H1 (cell line): ENCODE results near the gene DHX34. TPM values are rescaled to one million over a fixed set of nuclear protein-coding genes. Genes with fewer than 3 reads are reported as not detected.
"Not testable (repeated sequence)": the region's sequence is repeated elsewhere in the genome, so short reads cannot be mapped to it uniquely, and the experiment has no call there.

Source experiments
- CTCF ChIA-PET: fragments of 300-600 bp; sonication (Branson Sonifier 250); formaldehyde crosslinking; loops from one replicate; lab custom pipeline; 2021; ENCODE audit not compliant: partially characterized antibody; lab: Charles Lee
- POLR2A ChIA-PET: fragments of 300-600 bp; sonication (Branson Sonifier 250); formaldehyde crosslinking; loops from one replicate; lab custom pipeline; 2021; ENCODE audit warnings: inconsistent platforms; ENCODE audit not compliant: partially characterized antibody; lab: Charles Lee
- DNase-seq, 2 experiments: peaks; one replicate each; pipeline versions ENCODE4 v3.0.0 to v3.0.0-alpha.2; 2010 to 2022; ENCODE audit warnings: low spot score in 2 of 2, low read depth in 1 of 2, mixed read lengths in 1 of 2
- FAIRE-seq: peaks from 2 replicates; lab custom pipeline; 2011; peaks lifted over from hg19 to GRCh38; lab: Jason Lieb, UNC
- H2AFZ ChIP-seq: 2 replicates; pipeline ENCODE4 v1.8.1; 2012; ENCODE audit warnings: low read length, inconsistent platforms
- H2AK5ac ChIP-seq: 2 replicates; pipeline ENCODE4 v1.6.1; 2013; ENCODE audit warnings: low read depth, low read length
- H2BK120ac ChIP-seq: replicated peaks from 2 replicates; pipeline ENCODE3; 2013; ENCODE audit warnings: low read depth, low read length, inconsistent platforms
- H2BK12ac ChIP-seq: 2 replicates; pipeline ENCODE4 v1.6.1; 2013; ENCODE audit warnings: low read depth, low read length
- H2BK15ac ChIP-seq: 2 replicates; pipeline ENCODE4 v1.6.1; 2013; ENCODE audit warnings: low read length
- H2BK20ac ChIP-seq: 2 replicates; pipeline ENCODE4 v1.6.1; 2013; ENCODE audit warnings: low read length
- H2BK5ac ChIP-seq: 2 replicates; pipeline ENCODE4 v1.6.1; 2013; ENCODE audit warnings: low read depth, low read length
- H3K14ac ChIP-seq: 2 replicates; pipeline ENCODE4 v1.6.1; 2013; ENCODE audit warnings: inconsistent platforms; ENCODE audit not compliant: insufficient read length
- H3K18ac ChIP-seq: 2 replicates; pipeline ENCODE4 v1.6.1; 2013; ENCODE audit warnings: low read length; ENCODE audit errors: extremely low read depth
- H3K23ac ChIP-seq: 2 replicates; pipeline ENCODE4 v1.6.1; 2013; ENCODE audit warnings: inconsistent platforms; ENCODE audit not compliant: insufficient read length
- H3K23me2 ChIP-seq: 2 replicates; pipeline ENCODE4 v1.6.1; 2013; ENCODE audit warnings: low read depth, low read length
- H3K27ac ChIP-seq: 2 replicates; pipeline ENCODE4 v1.6.1; 2011; ENCODE audit warnings: low read depth, low read length, inconsistent platforms
- H3K27me3 ChIP-seq, 4 experiments: replicated peaks in 1 of 4; 1 replicate in 1 of 4; 2 replicates in 3 of 4; pipeline versions ENCODE4 v1.6.1 to v1.8.1; 2011 to 2013; ENCODE audit warnings: low read length in 3 of 4, mild to moderate bottlenecking in 3 of 4, inconsistent platforms in 2 of 4, mixed read lengths in 2 of 4, moderate library complexity in 1 of 4; ENCODE audit not compliant: control insufficient read depth in 3 of 4, insufficient read depth in 3 of 4; ENCODE audit errors: extremely low read depth in 1 of 4
- H3K36me3 ChIP-seq, 4 experiments: 2 replicates each; pipeline versions ENCODE4 v1.6.1 to v1.8.1; 2011 to 2013; ENCODE audit warnings: mild to moderate bottlenecking in 4 of 4, low read length in 3 of 4, moderate library complexity in 2 of 4, control low read depth in 1 of 4, inconsistent platforms in 1 of 4; ENCODE audit not compliant: insufficient read depth in 4 of 4, control insufficient read depth in 2 of 4
- H3K4ac ChIP-seq: replicated peaks from 2 replicates; pipeline ENCODE3; 2013; ENCODE audit warnings: low read length, low read depth, mixed read lengths, inconsistent platforms; ENCODE audit not compliant: insufficient read length
- H3K4me1 ChIP-seq, 4 experiments: replicated peaks in 1 of 4; 1 replicate in 1 of 4; 2 replicates in 3 of 4; pipeline versions ENCODE4 v1.6.1 to v1.8.1; 2011 to 2013; ENCODE audit warnings: low read length in 3 of 4, inconsistent platforms in 2 of 4, mixed read lengths in 1 of 4; ENCODE audit not compliant: insufficient read depth in 4 of 4, control insufficient read depth in 3 of 4
- H3K4me2 ChIP-seq, 2 experiments: 2 replicates each; pipeline versions ENCODE4 v1.6.1 to v1.8.1; 2011 to 2013; ENCODE audit warnings: low read depth in 2 of 2, low read length in 2 of 2, control low read depth in 1 of 2, inconsistent platforms in 1 of 2, mild to moderate bottlenecking in 1 of 2; ENCODE audit not compliant: insufficient read depth in 1 of 2
- H3K4me3 ChIP-seq, 4 experiments: fragments of 200-600, 300-600 bp in 1 of 4; sonication (generic), shearing (Covaris generic), sonication (Bioruptor Twin) in 1 of 4; 2 replicates each; pipeline versions ENCODE4 v1.5.1 to v1.8.1; 2011 to 2016; ENCODE audit warnings: low read length in 4 of 4, low read depth in 3 of 4, control low read depth in 2 of 4, inconsistent platforms in 2 of 4, mild to moderate bottlenecking in 2 of 4, mixed read lengths in 1 of 4, moderate library complexity in 1 of 4; ENCODE audit not compliant: insufficient read depth in 2 of 4; ENCODE audit errors: extremely low read depth in 1 of 4
- H3K56ac ChIP-seq: replicated peaks from 2 replicates; pipeline ENCODE3; 2013; ENCODE audit warnings: low read depth, mild to moderate bottlenecking, mixed read lengths, low read length, inconsistent platforms; ENCODE audit not compliant: insufficient read length
- H3K79me1 ChIP-seq: 2 replicates; pipeline ENCODE4 v1.6.1; 2013; ENCODE audit warnings: low read depth, low read length, control low read depth
- H3K79me2 ChIP-seq, 2 experiments: 2 replicates each; pipeline versions ENCODE4 v1.6.1 to v1.8.1; 2012 to 2013; ENCODE audit warnings: low read length in 2 of 2, mild to moderate bottlenecking in 2 of 2, inconsistent platforms in 1 of 2; ENCODE audit not compliant: insufficient read depth in 2 of 2, control insufficient read depth in 1 of 2
- H3K9ac ChIP-seq, 4 experiments: replicated peaks in 1 of 4; 1 replicate in 1 of 4; 2 replicates in 3 of 4; pipeline versions ENCODE4 v1.6.1 to v1.8.1; 2011 to 2013; ENCODE audit warnings: low read depth in 3 of 4, low read length in 3 of 4, control low read depth in 2 of 4, mild to moderate bottlenecking in 2 of 4, moderate library complexity in 2 of 4, inconsistent platforms in 1 of 4; ENCODE audit errors: extremely low read depth in 1 of 4
- H3K9me3 ChIP-seq, 2 experiments: 2 replicates each; pipeline versions ENCODE4 v1.6.1 to v1.8.1; 2012 to 2013; ENCODE audit warnings: mild to moderate bottlenecking in 2 of 2, moderate library complexity in 2 of 2, control low read depth in 1 of 2, inconsistent platforms in 1 of 2, low read depth in 1 of 2, low read length in 1 of 2, mixed read lengths in 1 of 2; ENCODE audit not compliant: insufficient read depth in 2 of 2
- H4K20me1 ChIP-seq, 2 experiments: replicated peaks in 1 of 2; 2 replicates each; pipeline versions ENCODE3 to v1.8.1; 2011 to 2013; ENCODE audit warnings: inconsistent platforms in 2 of 2, low read length in 2 of 2, mild to moderate bottlenecking in 1 of 2; ENCODE audit not compliant: insufficient read depth in 2 of 2, control insufficient read depth in 1 of 2
- H4K5ac ChIP-seq: 2 replicates; pipeline ENCODE4 v1.6.1; 2013; ENCODE audit warnings: low read length, low read depth, mixed read lengths, inconsistent platforms; ENCODE audit not compliant: insufficient read length
- H4K8ac ChIP-seq: 2 replicates; pipeline ENCODE4 v1.8.0; 2013; ENCODE audit warnings: mild to moderate bottlenecking, moderate library complexity, low read length, inconsistent platforms; ENCODE audit not compliant: insufficient read depth; ENCODE audit errors: extremely low read depth
- H4K91ac ChIP-seq: replicated peaks from 2 replicates; pipeline ENCODE3; 2013; ENCODE audit warnings: low read length, mixed read lengths, inconsistent platforms; ENCODE audit not compliant: insufficient read length
- WGBS, 2 experiments: shearing (Covaris generic) in 1 of 2; methylation state at CpG; one replicate each; pipeline versions ENCODE4 v1.1.6 to v1.1.7; 2013 to 2015; ENCODE audit warnings: low lambda C conversion rate in 2 of 2, mixed read lengths in 2 of 2, inconsistent platforms in 1 of 2, low coverage in 1 of 2, missing lambda C conversion rate in 1 of 2; ENCODE audit not compliant: insufficient replicate concordance in 2 of 2, insufficient coverage in 1 of 2, insufficient read length in 1 of 2; ENCODE audit errors: extremely low coverage in 1 of 2, missing lambda C conversion rate in 1 of 2; 5-methylcytosine and 5-hydroxymethylcytosine counted together
- polyA plus RNA-seq, 7 experiments: library from polyadenylated mRNA; depleted of rRNA in 3 of 7; stranded (reverse) in 5 of 7; unstranded in 2 of 7; fragments of >200 nt in 5 of 7; fragments of 200-250 nt in 2 of 7; gene quantifications; 1 replicate in 5 of 7; 2 replicates in 1 of 7; 4 replicates in 1 of 7; pipeline versions ENCODE4 v1.2.1 to v1.2.3, GENCODE V29; 2011 to 2013; ENCODE audit warnings: missing spikeins in 2 of 7, mixed read lengths in 2 of 7
- total RNA-seq: library from RNA; stranded (reverse); fragmentation: NEBNext Ultra II Directional; extraction: Animal tissue kit (Norgen Biotek cat#: 25700); gene quantifications from 2 replicates; pipeline ENCODE4 v1.2.1, GENCODE V29; 2021

The DHX34 gene
- total and polyA plus RNA-seq, 2 of the 8 experiments (the other 6 are each of a cell fraction or from before 2014, with no cell fraction given), result 17.5 to 24.3 TPM

DNA sequence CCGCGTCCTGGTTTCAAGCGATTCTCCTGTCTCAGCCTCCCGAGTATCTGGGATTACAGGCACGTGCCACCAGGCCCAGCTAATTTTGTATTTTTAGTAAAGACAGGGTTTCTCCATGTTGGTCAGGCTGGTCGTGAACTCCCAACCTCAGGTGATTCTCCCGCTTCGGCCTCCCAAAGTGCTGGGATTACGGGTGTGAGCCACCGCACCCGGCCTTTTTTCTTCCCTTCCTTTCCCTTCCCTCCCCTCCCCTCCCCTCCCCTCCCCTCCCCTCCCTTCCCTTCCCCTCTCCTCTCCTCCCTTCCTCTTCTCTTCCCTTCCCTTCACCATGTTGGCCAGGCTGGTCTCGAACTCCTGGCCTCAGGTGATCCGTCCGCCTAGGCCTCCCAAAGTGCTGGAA lies 48.2 kb upstream of the DHX34 start:
- DNase-seq, H3K36me3 ChIP-seq, H2BK120ac ChIP-seq, H3K79me2 ChIP-seq, H3K18ac ChIP-seq, H3K4me1 ChIP-seq, H4K8ac ChIP-seq, H3K4me2 ChIP-seq, H2BK5ac ChIP-seq, H3K4ac ChIP-seq, H3K9ac ChIP-seq, H4K20me1 ChIP-seq, H3K27ac ChIP-seq, H3K4me3 ChIP-seq, H3K9me3 ChIP-seq, H2BK15ac ChIP-seq, H3K79me1 ChIP-seq, H2AFZ ChIP-seq, H3K14ac ChIP-seq, H3K23ac ChIP-seq, H3K27me3 ChIP-seq, H3K56ac ChIP-seq, H4K91ac ChIP-seq, H2AK5ac ChIP-seq, H2BK20ac ChIP-seq, H2BK12ac ChIP-seq, FAIRE-seq, H4K5ac ChIP-seq, H3K23me2 ChIP-seq: not testable (repeated sequence)
- ChIA-PET POLR2A (interaction anchor here (1.4 kb wide), 1 partner anchor 61 kb away, joined by 4 read pairs; no protein-coding TSS in a partner anchor), CTCF (interaction anchor here (3.1 to 10.4 kb wide), 3 partner anchors 16 to 90 kb away, joined by 11 to 90 read pairs (median 12); partner anchors contain the start of gene DHX34)
- 97% methylated on average over 7 of the region's 14 CpGs; no CpG with 5 or more reads in 1 of the 2 experiments for WGBS, 2 experiments
